Suprapubic skin (tissue), 4 donors: ENCODE measurements around the gene TMEM130.

ENCODE experiments used
- EP300 ChIP-seq: sonication (generic); formaldehyde crosslinking; IDR thresholded peaks from one replicate; pipeline ENCODE4 v1.6.1; 2017; ENCODE audit warnings: antibody characterized with exemption
- POLR2AphosphoS5 ChIP-seq, 3 donors: sonication (generic); formaldehyde crosslinking; IDR thresholded peaks; one replicate each; pipeline ENCODE4 v1.6.1; 2017; ENCODE audit warnings: antibody characterized with exemption in 3 of 3
- TF ChIP-seq, protein P1 (sequence below), 2 donors: fragments of 200-600 bp in 1 of 2; fragments of 450-650 bp in 1 of 2; sonication (generic) in 1 of 2; IDR thresholded peaks; one replicate each; pipeline ENCODE4 v1.5.1; 2016 to 2019; ENCODE audit warnings: antibody characterized with exemption in 2 of 2, mild to moderate bottlenecking in 1 of 2, moderate library complexity in 1 of 2

DNA sequence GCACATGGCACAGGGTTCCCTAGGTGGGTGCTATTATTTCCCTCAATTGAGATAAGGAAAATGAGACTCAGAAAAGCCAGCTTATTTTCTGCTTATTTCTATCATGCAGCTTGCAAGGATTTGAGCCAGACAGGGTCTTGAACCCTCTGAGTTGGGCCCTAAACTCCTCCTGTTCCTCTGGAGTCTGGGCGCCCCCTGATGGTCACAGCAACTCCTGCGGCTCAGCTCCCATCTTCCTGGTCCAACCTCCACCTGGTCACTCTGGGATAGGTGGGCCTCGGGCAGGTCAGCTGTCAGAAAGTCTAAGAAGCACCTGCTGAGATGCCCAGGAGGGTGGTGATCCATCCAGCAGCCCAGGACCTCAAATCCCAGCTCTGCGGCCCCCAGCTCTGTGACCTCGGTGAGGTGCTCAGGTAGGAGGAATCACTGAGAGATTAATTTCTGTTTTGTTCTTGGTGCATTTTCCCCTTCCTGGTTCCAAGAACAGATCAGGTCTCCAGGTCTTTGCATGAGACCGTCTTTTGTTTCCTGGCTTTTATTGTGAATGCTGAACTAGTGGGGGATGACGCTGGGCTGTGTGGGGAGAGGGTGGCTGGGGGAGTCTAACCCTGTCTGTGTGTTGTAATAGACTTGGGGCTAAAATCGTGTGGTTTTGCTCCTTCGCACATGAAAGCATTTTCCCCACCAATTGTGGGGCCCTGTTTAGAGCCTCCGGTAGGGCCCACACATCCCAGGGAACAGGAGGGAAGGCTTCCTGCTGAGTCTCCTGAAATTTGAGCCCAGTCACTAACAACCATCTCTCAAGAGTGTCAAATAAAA, 32.8 kb downstream of the TMEM130 start:
- TF ChIP-seq, protein P1, sequence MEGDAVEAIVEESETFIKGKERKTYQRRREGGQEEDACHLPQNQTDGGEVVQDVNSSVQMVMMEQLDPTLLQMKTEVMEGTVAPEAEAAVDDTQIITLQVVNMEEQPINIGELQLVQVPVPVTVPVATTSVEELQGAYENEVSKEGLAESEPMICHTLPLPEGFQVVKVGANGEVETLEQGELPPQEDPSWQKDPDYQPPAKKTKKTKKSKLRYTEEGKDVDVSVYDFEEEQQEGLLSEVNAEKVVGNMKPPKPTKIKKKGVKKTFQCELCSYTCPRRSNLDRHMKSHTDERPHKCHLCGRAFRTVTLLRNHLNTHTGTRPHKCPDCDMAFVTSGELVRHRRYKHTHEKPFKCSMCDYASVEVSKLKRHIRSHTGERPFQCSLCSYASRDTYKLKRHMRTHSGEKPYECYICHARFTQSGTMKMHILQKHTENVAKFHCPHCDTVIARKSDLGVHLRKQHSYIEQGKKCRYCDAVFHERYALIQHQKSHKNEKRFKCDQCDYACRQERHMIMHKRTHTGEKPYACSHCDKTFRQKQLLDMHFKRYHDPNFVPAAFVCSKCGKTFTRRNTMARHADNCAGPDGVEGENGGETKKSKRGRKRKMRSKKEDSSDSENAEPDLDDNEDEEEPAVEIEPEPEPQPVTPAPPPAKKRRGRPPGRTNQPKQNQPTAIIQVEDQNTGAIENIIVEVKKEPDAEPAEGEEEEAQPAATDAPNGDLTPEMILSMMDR (IDR thresholded peaks at IDR 0.05) = peak in 1 of 2 donors; percentile 38
- TF ChIP-seq POLR2AphosphoS5 (IDR thresholded peaks at IDR 0.05) (no peak), EP300 (no peak)
